Stomach (tissue), 9 donors: ENCODE data around the gene ATP6V1C2. TPM values are rescaled to one million over a fixed set of nuclear protein-coding genes. Genes with fewer than 3 reads are reported as not detected.
"Not testable (repeated sequence)": the region's sequence is repeated elsewhere in the genome, so short reads cannot be mapped to it uniquely, and the experiment has no call there.

Experiments used
- DNase-seq, 2 donors: peaks; one replicate each; pipeline versions ENCODE4 v3.0.0 to v3.0.0-alpha.2; 2013 to 2019
- H3K27ac ChIP-seq, 5 donors: fragments of 200-600 bp in 4 of 5; sonication (generic) in 4 of 5; one replicate each; pipeline ENCODE4 v1.5.1; 2013 to 2019; ENCODE audit warnings: mild to moderate bottlenecking in 1 of 5, moderate library complexity in 1 of 5
- H3K27me3 ChIP-seq, 3 donors: fragments of 200-600 bp; sonication (generic); one replicate each; pipeline ENCODE4 v1.5.1; 2017 to 2019; ENCODE audit warnings: mixed run types in 1 of 3
- H3K36me3 ChIP-seq, 4 donors: fragments of 200-600 bp; sonication (generic); 1 replicate in 3 of 4; 2 replicates in 1 of 4; pipeline ENCODE4 v1.5.1; 2016 to 2019
- H3K4me1 ChIP-seq, 4 donors: fragments of 200-600 bp; sonication (generic); one replicate each; pipeline ENCODE4 v1.5.1; 2016 to 2019
- H3K4me3 ChIP-seq, 4 donors: fragments of 200-600 bp; sonication (generic) in 3 of 4; one replicate each; pipeline ENCODE4 v1.5.1; 2016 to 2019; ENCODE audit warnings: mild to moderate bottlenecking in 1 of 4
- H3K9me3 ChIP-seq, 4 donors: fragments of 200-600 bp; sonication (generic); one replicate each; pipeline ENCODE4 v1.5.1; 2016 to 2019
- EP300 ChIP-seq: sonication (generic); formaldehyde crosslinking; IDR thresholded peaks from one replicate; pipeline ENCODE4 v1.6.1; 2017; ENCODE audit warnings: antibody characterized with exemption
- POLR2A ChIP-seq, 4 donors: fragments of 450-650 bp; IDR thresholded peaks; one replicate each; pipeline ENCODE4 v1.6.1; 2016; ENCODE audit warnings: antibody characterized with exemption in 4 of 4, control low read depth in 2 of 4, mild to moderate bottlenecking in 1 of 4, moderate library complexity in 1 of 4
- POLR2AphosphoS5 ChIP-seq, 3 donors: sonication (generic); formaldehyde crosslinking; IDR thresholded peaks; one replicate each; pipeline ENCODE4 v1.6.1; 2016; ENCODE audit warnings: antibody characterized with exemption in 3 of 3
- whole genome bisulfite sequencing, 5 donors: extraction: QIAGEN DNeasy Blood & Tissue Kit in 3 of 5; methylation state at CpG; one replicate each; pipeline versions ENCODE4 v1.1.5 to v1.1.7; 2013 to 2018; 5-methylcytosine and 5-hydroxymethylcytosine counted together
- intact Hi-C: fragments of 100-400 bp; cut with DNase I; formaldehyde crosslinking; loops from one replicate; pipeline ENCODE4 v1.15.1; 2023; ENCODE audit warnings: low total_unique reads
- polyA plus RNA-seq, 3 donors: library from polyadenylated mRNA; stranded (reverse); fragments of 200-250 nt; gene quantifications; one replicate each; pipeline ENCODE4 v1.2.3, GENCODE V29; 2013
- total RNA-seq, 5 donors: library from RNA; depleted of rRNA; stranded (reverse); fragments of >200 nt; gene quantifications; one replicate each; pipeline versions ENCODE4 v1.1.0 to v1.2.3, GENCODE V29; 2014 to 2016
- TF ChIP-seq, protein P1 (sequence below), 7 experiments: fragments of 450-650 bp in 4 of 7; fragments of 200-600 bp in 3 of 7; sonication (generic) in 3 of 7; IDR thresholded peaks; one replicate each; pipeline ENCODE4 v1.5.1; 2016 to 2019; ENCODE audit warnings: antibody characterized with exemption in 7 of 7, control low read depth in 2 of 7, mild to moderate bottlenecking in 1 of 7
- donor health status: healthy with polysubstance abuse.
- donor health status: Bipolar disorder and iron deficiency.
- donor health status: healthy.

ATP6V1C2 gene
- total and polyA plus RNA-seq, 8 donors = 0.61 to 143 (median 1.1) TPM; not detected in 3

DNA sequence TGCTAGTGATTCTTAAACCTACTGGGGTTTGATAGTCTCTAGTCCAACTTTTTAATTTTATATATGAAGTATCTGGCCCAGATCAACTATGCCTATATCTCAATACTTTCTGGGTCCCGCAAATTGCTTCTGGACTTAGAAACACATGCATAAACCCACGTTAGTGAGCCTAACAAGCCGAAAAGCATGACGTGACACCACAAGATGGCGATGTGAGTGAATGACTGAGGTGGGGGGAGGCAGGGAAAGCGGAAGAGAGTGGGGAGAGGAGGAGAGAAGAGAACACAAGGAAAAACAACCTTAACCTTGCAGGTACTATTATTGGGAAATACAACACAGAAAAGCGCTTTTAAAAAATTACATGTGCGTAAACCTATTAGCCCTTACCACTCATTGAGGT lies 77.4 kb downstream of the ATP6V1C2 start:
- intact Hi-C loops = no loop called here
- TF ChIP-seq POLR2AphosphoS5 (IDR thresholded peaks at IDR 0.05) (no peak), POLR2A (IDR thresholded peaks at IDR 0.05) (no peak), EP300 (no peak)
- TF ChIP-seq, protein P1, sequence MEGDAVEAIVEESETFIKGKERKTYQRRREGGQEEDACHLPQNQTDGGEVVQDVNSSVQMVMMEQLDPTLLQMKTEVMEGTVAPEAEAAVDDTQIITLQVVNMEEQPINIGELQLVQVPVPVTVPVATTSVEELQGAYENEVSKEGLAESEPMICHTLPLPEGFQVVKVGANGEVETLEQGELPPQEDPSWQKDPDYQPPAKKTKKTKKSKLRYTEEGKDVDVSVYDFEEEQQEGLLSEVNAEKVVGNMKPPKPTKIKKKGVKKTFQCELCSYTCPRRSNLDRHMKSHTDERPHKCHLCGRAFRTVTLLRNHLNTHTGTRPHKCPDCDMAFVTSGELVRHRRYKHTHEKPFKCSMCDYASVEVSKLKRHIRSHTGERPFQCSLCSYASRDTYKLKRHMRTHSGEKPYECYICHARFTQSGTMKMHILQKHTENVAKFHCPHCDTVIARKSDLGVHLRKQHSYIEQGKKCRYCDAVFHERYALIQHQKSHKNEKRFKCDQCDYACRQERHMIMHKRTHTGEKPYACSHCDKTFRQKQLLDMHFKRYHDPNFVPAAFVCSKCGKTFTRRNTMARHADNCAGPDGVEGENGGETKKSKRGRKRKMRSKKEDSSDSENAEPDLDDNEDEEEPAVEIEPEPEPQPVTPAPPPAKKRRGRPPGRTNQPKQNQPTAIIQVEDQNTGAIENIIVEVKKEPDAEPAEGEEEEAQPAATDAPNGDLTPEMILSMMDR (IDR thresholded peaks at IDR 0.05) = no peak
- no peak for DNase-seq
- WGBS, 5 donors = 80 to 87% (median 86%) methylated on average over 8 of the region's 8 CpGs
- no peak overlapping the region for H3K27ac ChIP-seq
- no peaks in the 10 kb centered on the region for H3K27me3 ChIP-seq
- H3K9me3 ChIP-seq = no peaks in the 10 kb centered on the region
- no peak overlapping the region for H3K4me3 ChIP-seq
- peaks cover 0 to 44% (median 10%) of the 10 kb centered on the region in 4 donors for H3K4me1 ChIP-seq
- peaks cover 33 to 87% (median 82%) of the 10 kb centered on the region in 4 donors for H3K36me3 ChIP-seq

- Histone ChIP-seq H3K4me3 (no peak overlapping the region), H3K9me3 (no peaks in the 10 kb centered on the region), H3K27me3 (no peaks in the 10 kb centered on the region), H3K27ac (no peak overlapping the region), H3K36me3 (peaks cover 33 to 73% (median 72%) of the 10 kb centered on the region in 4 donors), H3K4me1 (peaks cover 0 to 31% (median 6%) of the 10 kb centered on the region in 4 donors)
- 93 to 96% (median 94%) methylated on average over 4 of the region's 4 CpGs for WGBS, 5 donors
- TF ChIP-seq EP300 = no peak
- no peak for TF ChIP-seq POLR2AphosphoS5 (IDR thresholded peaks at IDR 0.05)
- TF ChIP-seq POLR2A (IDR thresholded peaks at IDR 0.05) = no peak
- TF ChIP-seq, protein P1 (IDR thresholded peaks at IDR 0.05) = no peak
- DNase-seq = no peak
- intact Hi-C loops = no loop called here
Measured at GRCh38 chr2:10800163-10800562, 78.7 kb downstream of the ATP6V1C2 start.

DNA sequence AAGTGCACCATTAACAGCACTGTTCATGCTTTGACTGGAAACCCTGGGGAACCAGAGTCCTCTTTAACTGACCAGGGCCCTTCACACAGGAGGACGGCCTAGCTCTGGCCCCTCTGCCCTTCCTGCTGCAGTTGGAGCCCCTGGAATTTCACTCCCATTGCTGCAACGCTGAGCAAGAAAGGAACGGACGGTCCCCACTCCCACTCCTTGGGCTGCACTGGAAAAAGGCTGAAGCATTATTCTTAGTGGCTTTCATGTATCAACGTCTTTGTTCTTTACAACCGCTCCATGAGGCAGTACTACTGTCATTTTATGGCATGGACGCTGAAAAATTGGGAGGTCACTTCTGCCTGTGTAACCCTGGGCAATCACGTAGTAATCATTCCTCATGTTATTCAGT lies 81.2 kb downstream of the ATP6V1C2 start:
- H3K36me3 ChIP-seq = peaks cover 19 to 51% (median 47%) of the 10 kb centered on the region in 4 donors
- H3K4me1 ChIP-seq = peaks cover 0 to 41% (median 12%) of the 10 kb centered on the region in 4 donors
- H3K4me3 ChIP-seq = no peak overlapping the region
- WGBS, 5 donors = 66 to 83% (median 75%) methylated on average over 8 of the region's 8 CpGs
- intact Hi-C loops = no loop called here
- no peak for DNase-seq
- no peak overlapping the region for H3K27ac ChIP-seq
- H3K27me3 ChIP-seq = no peaks in the 10 kb centered on the region
- TF ChIP-seq, protein P1 (IDR thresholded peaks at IDR 0.05) = no peak
- no peak for TF ChIP-seq POLR2AphosphoS5 (IDR thresholded peaks at IDR 0.05)
- TF ChIP-seq POLR2A (IDR thresholded peaks at IDR 0.05) = no peak
- no peak for TF ChIP-seq EP300
- no peaks in the 10 kb centered on the region for H3K9me3 ChIP-seq

- H3K27me3 ChIP-seq, intact Hi-C loops, H3K4me3 ChIP-seq, DNase-seq, H3K9me3 ChIP-seq, H3K27ac ChIP-seq: not testable (repeated sequence)
- Histone ChIP-seq H3K36me3 (peaks cover 9 to 21% (median 15%) of the 10 kb centered on the region in 4 donors), H3K4me1 (peaks cover 0 to 74% (median 34%) of the 10 kb centered on the region in 4 donors)
- 87 to 92% (median 91%) methylated on average over 6 of the region's 6 CpGs for WGBS, 5 donors
Measured at GRCh38 chr2:10805990-10806389, 84.6 kb downstream of the ATP6V1C2 start.

DNA sequence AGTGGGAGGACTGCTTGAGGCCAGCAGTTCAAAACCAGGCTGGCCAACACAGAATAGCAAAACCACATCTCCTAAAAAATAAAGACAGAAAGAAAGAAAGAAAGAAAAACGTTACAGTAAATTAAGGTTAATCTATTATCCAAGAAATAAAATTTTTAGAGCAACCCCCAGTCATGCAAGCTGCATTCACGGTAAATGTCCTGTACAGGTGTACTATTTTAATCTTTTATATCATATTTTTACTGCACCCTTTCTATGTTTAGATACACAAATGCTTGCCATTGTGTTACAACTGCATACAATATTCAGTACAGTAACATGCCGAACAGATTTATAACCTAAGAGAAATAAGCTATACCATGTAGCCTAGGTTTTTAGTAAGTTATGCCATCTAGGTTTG lies 85.1 kb downstream of the ATP6V1C2 start:
- H3K27me3 ChIP-seq = no peaks in the 10 kb centered on the region
- TF ChIP-seq, protein P1 (IDR thresholded peaks at IDR 0.05) = no peak
- TF ChIP-seq EP300 (no peak), POLR2AphosphoS5 (IDR thresholded peaks at IDR 0.05) (no peak)
- H3K9me3 ChIP-seq = no peaks in the 10 kb centered on the region
- peaks cover 6 to 16% (median 10%) of the 10 kb centered on the region in 4 donors for H3K36me3 ChIP-seq
- H3K4me1 ChIP-seq = peaks cover 0 to 75% (median 40%) of the 10 kb centered on the region in 4 donors
- DNase-seq = no peak
- H3K4me3 ChIP-seq = no peak overlapping the region
- WGBS, 5 donors = 52 to 69% (median 58%) methylated on average over 3 of the region's 3 CpGs
- intact Hi-C loops = no loop called here
- no peak overlapping the region for H3K27ac ChIP-seq
